Stimulated activated CD4-positive, alpha-beta T cell treated with anti-CD3 and anti-CD28 coated beads, Interleukin-2, amount 100 ng/mL, for 4 hours (primary cell): ENCODE results near the gene SEPTIN3.
"Not testable (repeated sequence)": the region's sequence is repeated elsewhere in the genome, so short reads cannot be mapped to it uniquely, and the experiment has no call there.

ENCODE experiments used
- DNase-seq: peaks from one replicate; pipeline ENCODE4 v3.0.0-alpha.2; 2020; ENCODE audit warnings: low read depth

Gene SEPTIN3

GRCh38 chr22:41940832-41941765 is 28.1 kb upstream of the SEPTIN3 start:
- peak; percentile 78 for DNase-seq

- DNase-seq = no peak
These were observed 25.5 kb upstream of the SEPTIN3 start for GRCh38 chr22:41943661-41944209.

DNA sequence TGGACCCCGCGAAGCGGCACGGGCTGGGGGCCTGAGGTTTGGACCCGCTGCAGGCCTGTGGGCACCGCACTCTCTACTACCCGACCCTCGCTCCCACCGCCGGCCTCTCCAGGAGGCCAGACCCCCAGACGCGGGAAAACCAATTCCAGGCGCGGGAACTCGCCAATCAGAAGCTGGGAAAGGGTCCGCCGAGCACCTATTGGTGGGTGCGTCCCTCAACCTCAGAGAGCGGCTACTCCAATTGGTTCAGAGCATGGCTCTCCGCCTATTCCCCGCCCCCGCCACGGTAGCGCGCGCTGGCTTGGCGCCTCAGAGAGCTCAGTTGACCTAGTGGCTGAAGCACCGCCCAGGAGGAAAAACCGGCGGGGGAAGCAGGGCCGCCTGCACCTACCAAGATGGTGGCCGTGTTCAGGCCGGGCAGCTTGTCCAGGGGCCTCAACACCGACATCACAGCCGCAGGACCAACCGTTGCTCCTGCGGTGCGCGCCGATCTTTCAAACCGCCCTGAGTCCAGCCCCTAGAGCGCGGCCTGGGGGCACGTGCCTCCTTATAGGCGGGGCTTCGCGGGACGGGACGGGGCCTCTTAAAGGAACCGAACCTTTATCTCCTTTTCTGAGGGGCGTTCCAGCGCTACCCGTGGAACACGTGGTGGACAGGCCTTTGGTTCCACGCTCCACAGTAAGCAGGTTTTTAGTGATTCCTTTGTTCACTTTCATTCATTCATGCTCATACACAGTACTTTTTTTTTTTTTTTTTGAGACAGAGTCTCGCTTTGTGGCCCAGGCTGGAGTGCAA is 22.4 kb upstream of the SEPTIN3 start, which contains the start of gene CENPM:
Gene CENPM (minus strand): TSS at position 524 of the 795 bp plus-strand sequence. CDS start 76 bp downstream, at position 448.
- peak; percentile 81 for DNase-seq

DNA sequence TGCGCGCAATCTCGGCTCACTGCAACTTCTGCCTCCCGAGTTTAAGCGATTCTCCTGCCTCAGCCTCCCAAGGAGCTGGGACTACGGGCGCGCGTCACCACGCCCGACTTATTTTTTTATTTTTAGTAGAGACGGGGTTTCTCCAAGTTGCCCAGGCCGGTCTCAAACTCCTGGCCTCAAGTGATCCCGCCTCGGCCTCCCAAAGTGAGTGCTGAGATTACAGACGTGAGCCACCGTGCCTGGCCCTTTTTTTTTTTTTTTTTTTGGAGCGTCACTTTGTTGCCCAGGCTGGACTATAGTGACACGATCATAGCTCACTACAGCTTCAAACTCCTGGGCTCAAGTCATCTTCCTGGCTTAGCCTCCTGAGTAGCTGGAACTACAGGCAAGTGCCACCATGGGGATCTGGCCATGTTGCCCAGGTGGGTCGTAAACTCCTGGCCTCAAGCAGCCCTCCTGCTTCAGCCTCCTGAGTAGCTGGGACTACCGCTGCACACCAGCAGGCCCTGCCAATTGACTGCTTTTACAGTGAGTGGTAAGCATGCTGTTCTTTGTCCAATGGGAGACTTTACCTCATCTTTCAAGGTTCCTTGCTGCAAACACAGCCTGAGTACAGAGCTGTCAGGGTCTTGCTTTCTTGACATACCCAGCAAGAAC is 21.7 kb upstream of the SEPTIN3 start:
- DNase-seq = no peak

DNA sequence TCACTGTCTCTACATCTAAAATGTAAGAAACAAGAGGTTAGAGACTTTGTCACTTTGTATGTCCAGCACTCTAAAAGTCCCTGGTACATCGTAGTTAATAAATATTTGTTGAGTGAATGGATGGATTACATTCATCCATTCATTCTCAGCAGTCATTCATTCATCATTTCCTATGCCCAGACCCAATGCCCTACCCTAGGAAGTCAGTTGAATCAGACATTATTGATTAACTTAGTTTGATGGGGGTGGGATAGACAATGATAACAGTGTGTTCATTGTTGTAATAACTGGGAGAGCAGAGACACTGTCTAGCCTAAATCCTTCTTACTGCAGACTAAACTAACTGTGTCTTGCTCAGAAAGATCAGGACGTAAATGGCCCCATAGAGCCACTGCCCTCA is 21.1 kb upstream of the SEPTIN3 start:
- DNase-seq = no peak

DNA sequence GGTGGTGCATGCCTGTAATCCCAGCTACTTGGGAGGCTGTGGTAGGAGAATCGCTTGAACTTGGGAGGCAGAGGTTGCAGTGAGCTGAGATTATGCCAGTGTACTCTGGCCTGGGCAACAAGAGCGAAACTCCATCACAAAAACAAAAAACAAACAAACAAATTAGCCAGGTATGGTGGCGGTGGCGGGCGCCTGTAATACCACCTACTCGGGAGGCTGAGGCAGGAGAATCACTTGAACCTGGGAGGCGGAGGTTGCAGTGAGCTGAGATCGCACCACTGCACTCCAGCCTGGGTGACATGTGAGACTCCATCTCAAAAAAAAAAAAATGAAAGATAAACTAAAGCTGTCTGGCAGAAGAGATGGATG is 20.3 kb upstream of the SEPTIN3 start:
- DNase-seq = not testable (repeated sequence)

DNA sequence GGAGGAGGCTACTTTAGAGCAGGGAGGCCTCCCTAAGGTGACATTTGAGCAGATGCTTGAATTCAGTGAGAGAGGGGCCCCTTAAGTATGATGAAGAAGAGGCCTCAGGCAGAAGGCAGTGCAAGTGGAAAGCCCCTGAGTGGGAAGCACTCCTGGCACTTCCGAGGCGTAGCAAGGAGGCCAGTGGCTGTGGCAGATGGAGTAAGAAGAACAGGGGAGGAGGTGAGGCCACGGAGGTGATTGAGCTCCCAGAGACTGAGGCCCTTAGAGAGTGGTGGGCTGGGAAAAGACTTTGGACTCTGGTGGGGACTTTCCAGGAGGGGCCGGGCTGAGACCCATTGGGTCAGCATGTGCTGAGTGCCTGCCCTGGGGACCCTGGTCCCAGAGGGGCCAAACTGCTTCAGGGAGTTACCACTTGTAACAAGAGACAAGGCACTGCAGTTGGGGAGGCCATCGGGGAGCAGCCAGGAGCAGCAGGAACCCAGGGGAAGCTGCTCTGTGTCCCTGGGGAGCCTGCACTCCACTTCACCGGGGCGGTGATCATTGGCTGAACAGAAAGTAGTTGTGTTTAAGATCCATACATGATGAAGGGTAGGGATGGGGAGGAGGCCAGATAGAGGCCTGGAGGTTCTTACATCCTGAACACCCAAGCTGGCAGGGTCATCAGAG is 19.8 kb upstream of the SEPTIN3 start:
- DNase-seq = no peak

DNA sequence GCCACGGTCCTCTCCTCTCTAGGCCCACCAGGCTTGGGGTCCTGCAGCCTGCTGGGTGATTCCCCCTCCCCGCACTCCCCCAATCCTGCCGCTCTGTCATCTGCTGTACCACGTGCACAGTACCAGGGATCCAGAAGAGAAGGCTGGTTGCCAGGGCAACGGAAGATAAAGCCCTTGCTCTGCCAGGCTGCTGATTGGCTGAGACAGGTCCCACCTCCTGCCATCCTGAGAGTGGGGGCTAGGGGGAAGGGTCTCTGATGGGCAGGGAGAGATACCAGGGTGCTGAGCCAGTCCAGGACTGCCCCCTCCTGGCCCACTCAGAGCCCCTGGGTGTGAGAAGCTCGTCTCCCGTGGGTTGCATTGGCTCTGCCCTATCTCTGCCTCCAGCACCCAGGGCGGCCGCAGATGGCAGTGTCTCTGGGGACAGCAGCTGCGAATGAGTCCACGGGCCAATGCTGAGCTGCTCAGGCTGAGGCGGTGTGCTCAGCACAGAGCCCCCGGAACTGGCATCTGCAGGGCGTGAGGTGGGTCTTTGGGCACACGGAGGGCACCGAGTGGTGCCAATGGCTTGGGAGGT is 17.3 kb upstream of the SEPTIN3 start, which contains the start of gene SMIM45:
Gene SMIM45 (plus strand): TSS at position 253 of the 577 bp plus-strand sequence.
- DNase-seq = no peak

GRCh38 chr22:41952713-41953112 is 16.5 kb upstream of the SEPTIN3 start:
- no peak for DNase-seq

DNA sequence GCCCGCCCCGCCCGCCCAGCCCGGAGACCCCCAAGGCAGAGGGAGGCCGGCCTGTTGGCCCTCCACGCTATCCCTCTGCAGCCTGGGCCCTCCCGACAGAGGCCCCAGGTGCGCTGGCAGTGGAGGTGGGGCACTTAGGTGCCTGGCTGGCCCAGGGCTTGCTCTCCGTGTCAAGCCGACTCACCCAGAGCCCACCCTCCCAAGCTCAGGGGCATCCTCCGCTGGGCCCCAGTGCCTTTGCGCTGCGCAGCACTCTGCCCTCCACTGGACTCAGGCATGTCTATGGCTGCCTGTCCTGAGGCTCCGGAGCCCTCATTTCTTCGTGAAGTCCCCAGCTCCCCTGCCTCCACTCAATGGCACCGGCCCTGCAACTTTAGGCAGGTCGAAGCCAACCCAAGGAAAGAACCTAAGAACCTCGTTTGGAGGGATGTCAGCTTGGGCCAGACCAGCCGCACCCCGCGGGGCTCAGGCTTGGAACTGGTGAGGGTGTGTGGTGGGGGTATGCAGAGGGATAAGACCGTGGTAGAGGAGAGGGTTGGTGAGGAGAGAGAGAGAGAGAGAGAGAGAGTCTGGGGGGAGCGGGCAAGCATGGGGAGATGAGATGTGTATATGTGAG is 11.2 kb upstream of the SEPTIN3 start:
- no peak for DNase-seq

- no peak for DNase-seq
These were observed 5.7 kb upstream of the SEPTIN3 start for GRCh38 chr22:41963453-41964111.

GRCh38 chr22:41964112-41964491 is 5.1 kb upstream of the SEPTIN3 start:
- no peak for DNase-seq

GRCh38 chr22:41966225-41966606 is 3.0 kb upstream of the SEPTIN3 start:
- no peak for DNase-seq

GRCh38 chr22:41966607-41967240 is 2.5 kb upstream of the SEPTIN3 start:
- DNase-seq = peak; percentile 20

- DNase-seq = no peak
These were observed 642 bp upstream of the SEPTIN3 start for GRCh38 chr22:41968601-41969000.

- no peak for DNase-seq
These were observed 1.4 kb downstream of the SEPTIN3 start for GRCh38 chr22:41970601-41971000.

DNA sequence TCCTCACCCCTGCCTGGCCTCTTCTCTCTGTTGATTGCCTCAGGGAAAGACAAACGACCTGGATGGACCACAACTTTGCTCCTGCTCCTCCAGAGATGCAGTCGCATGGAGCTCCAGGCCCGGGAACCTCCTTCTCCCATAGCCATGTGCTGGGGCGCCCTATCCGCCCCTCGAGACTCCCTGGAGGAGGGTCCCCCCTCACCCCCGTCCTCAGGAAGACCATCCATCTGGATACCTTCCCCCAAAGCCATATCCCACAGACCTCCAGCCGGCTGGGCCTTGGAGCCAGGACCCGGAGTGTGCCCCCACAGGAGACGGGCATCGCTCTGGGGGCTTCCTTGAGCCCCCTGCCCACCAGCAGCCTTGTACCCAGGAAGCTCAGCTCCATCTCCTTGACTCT is 2.2 kb downstream of the SEPTIN3 start:
- no peak for DNase-seq

DNA sequence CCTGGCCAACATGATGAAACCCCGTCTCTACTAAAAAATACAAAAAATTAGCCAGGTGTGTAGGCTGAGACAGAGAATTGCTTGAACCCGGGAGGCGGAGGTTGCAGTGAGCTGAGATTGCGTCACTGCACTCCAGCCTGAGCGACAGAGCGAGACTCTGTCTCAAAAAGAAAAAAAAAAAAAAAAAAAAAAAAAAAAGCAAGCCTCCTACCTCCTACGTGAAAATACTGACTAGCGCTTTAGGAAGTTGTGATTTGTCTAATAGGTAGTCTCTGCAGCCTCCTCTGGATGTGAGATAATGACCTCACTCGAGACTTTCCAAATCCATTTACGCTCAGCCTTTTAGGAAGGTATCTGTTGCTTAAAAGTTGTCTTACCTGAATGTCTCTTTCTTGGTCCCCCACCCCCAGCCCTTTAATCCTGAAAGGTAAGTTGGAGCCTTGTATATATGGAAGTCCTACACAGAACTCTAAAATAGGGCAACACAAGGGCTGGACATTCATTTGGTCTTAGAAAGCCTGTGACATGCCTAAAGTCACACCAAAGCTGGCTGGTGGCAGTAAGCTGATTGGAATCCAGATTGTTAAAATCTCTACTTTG is 5.5 kb downstream of the SEPTIN3 start:
- DNase-seq = no peak
